Thyroid gland (tissue), 4 donors: ENCODE data around the gene ADCY3.

ENCODE experiments used
- POLR2A ChIP-seq, 2 donors: fragments of 450-650 bp; IDR thresholded peaks; one replicate each; pipeline ENCODE4 v1.6.1; 2017; ENCODE audit warnings: antibody characterized with exemption in 2 of 2, mild to moderate bottlenecking in 2 of 2, moderate library complexity in 1 of 2
- TF ChIP-seq, protein P1 (sequence below), 6 experiments: fragments of 200-600 bp in 3 of 6; fragments of 450-650 bp in 3 of 6; sonication (generic) in 3 of 6; IDR thresholded peaks; one replicate each; pipeline ENCODE4 v1.5.1; 2016 to 2019; ENCODE audit warnings: antibody characterized with exemption in 6 of 6, mild to moderate bottlenecking in 2 of 6, inconsistent platforms in 1 of 6, moderate library complexity in 1 of 6

DNA sequence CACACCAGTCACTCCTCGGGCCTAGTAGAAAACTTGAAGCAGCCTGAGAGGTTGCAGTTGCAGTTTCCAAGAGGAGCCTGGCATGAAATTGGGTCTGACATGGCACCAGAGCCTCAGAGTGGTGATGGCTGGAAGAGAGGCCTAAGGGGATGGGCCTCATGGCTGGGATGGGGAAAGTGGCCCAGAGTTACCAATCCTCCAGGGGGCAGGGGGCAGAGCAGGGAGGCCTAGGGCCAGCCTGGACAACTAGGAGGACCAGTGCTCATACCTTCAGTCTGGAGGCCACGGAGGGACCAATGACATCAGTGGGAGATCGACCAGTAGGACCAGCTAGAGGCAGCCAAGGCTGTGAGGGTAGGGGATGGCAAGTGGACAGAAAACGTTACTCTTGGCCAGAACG, 15.1 kb upstream of the ADCY3 start:
- TF ChIP-seq, protein P1, sequence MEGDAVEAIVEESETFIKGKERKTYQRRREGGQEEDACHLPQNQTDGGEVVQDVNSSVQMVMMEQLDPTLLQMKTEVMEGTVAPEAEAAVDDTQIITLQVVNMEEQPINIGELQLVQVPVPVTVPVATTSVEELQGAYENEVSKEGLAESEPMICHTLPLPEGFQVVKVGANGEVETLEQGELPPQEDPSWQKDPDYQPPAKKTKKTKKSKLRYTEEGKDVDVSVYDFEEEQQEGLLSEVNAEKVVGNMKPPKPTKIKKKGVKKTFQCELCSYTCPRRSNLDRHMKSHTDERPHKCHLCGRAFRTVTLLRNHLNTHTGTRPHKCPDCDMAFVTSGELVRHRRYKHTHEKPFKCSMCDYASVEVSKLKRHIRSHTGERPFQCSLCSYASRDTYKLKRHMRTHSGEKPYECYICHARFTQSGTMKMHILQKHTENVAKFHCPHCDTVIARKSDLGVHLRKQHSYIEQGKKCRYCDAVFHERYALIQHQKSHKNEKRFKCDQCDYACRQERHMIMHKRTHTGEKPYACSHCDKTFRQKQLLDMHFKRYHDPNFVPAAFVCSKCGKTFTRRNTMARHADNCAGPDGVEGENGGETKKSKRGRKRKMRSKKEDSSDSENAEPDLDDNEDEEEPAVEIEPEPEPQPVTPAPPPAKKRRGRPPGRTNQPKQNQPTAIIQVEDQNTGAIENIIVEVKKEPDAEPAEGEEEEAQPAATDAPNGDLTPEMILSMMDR (IDR thresholded peaks at IDR 0.05): no peak
- TF ChIP-seq POLR2A (IDR thresholded peaks at IDR 0.05): no peak
